GM18870 (cell line): ENCODE data around the gene CCDC86.

Source experiments
- ATAC-seq: cut with Tn5 transposase; IDR thresholded peaks from one replicate; pipeline ENCODE4 v1.9.1; 2021; ENCODE audit warnings: moderate library complexity; ENCODE audit not compliant: unreplicated experiment

Gene CCDC86

DNA sequence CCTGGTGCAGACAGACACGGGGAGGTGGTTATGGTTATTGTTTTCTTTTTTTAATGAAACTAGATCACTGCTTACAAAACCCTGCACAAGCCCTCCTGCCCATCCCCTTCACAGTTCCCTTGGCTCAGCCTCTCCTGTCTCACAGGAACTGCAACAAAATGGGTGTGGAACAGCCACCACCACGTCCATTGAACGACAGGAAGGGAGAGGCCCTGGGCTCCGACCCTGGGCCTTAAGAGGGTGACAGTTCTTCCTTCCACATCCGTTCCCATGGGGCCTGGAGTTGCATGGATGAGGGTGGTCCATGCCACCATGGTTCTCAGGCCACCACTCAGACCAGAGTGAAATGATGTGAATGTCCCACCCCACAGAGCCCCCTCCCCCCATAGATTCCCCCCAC, 48.8 kb downstream of the CCDC86 start:
- ATAC-seq, result no peak

DNA sequence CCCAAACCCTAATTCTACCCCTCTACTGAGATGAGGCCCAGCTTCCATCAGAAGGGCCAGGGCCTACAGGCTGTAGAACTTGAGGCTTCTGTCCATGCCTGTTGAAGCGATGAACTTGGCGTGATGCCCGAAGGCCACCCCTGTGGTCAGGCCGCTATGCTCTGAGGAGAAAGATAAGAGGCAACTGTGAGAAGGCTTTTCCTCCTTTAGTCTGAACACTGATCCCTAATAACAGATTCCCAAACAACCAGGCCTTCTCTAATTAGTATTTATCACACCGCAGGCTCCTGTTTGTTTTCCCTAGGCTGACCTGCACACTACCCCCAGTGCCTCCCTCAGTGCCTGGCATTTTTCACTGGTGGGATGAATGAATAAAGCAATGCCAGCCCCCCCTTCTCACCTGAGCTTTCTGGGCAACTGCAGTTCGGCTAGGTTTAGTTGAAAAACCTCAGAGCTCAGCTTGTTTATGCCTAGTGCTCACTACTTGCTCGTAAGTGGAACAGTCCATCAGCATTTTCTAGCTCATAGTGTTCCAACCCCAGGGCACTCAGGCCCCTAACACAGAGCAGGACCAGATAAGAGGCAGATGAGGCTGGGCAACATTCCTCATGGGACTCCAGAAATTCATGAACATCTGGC, 49.3 kb downstream of the CCDC86 start:
- ATAC-seq, result no peak

GRCh38 chr11:60895687-60896086, 53.8 kb downstream of the CCDC86 start:
- no peak for ATAC-seq

DNA sequence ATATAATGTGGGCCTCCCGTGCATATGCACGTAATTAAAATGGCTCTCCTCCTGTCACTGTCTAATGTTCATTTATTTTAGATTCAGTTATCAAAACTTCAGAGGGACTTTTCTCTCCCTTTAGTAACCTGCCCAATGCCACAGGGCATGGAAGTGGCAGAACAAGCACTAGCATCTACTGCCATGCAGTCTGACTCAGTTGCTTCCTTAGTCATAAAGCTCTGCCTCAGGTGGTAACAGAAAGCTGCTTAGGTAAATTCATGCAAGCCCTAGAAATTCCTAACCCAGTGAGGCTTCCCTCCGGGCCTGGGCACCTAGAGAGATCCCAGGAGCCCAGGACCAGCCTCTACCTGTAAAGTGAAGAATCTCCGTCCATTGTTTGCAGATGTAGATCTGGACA, 55.6 kb downstream of the CCDC86 start:
- ATAC-seq, result no peak

GRCh38 chr11:60899046-60899936, 57.4 kb downstream of the CCDC86 start:
- ATAC-seq, result no peak

GRCh38 chr11:60899977-60900376, 58.1 kb downstream of the CCDC86 start:
- ATAC-seq, result no peak
